T follicular helper cell (primary cell): ENCODE data around the gene PIWIL4.
"Not testable (repeated sequence)": the region's sequence is repeated elsewhere in the genome, so short reads cannot be mapped to it uniquely, and the experiment has no call there.

ENCODE experiments used
- DNase-seq: peaks from one replicate; pipeline ENCODE4 v3.0.0-alpha.2; 2020; ENCODE audit warnings: low read depth

PIWIL4 gene

DNA sequence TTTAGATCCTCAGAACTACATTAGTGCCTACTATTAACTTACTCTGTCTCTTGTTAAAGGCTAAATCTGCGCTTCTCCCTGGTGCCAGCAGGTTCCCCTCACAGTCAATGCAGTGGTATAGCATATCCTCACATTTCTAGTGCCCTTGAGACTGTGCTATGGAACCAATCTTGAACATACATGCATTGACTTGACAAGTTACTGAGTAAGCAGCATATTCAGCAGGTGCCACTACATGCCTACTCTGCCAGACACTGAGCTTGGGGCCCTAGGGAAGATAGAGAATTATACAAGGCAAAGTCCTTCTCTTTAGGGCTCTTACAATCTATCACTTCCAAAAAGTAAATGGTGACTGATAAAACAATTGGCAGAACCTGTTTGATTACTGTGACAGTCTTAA is 20.3 kb upstream of the PIWIL4 start:
- DNase-seq: no peak

DNA sequence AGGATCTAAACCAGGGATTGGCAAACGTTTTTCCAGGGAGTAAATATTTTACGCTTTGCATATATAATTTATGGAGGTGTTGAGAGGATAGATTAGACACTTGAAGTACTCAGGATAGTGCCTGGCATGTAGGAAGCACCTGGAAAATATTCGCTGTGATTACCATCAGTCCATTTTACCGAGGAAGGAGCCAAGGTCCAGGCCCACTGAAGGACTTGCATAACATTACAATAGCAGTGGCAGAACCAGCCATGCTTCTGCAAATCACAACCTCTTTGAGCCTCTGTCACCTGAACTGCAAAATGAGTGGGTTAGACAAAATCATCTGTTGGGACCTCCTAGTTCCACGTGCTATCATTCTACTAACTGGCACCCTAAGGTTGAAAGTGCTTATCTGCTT is 18.0 kb upstream of the PIWIL4 start:
- DNase-seq: no peak

DNA sequence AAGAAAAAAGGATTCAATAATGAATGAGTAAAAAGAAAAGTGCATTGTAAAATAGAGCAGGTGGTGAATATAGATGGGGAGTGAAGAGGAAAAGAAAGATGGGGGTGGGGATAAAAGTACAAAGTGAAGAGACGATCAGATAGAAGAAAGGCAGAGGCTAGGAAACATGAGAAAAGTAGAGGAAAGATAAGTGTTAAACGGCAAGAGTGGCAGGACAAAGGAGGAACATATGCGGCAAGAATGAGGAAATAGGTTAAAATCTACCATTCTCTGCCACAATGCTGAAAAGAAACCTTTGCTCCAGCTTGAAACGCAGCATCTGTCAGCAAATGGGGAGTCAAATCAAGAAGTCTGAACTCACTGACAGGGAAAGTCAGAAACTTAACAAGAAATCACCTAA is 16.7 kb upstream of the PIWIL4 start:
- no peak for DNase-seq

DNA sequence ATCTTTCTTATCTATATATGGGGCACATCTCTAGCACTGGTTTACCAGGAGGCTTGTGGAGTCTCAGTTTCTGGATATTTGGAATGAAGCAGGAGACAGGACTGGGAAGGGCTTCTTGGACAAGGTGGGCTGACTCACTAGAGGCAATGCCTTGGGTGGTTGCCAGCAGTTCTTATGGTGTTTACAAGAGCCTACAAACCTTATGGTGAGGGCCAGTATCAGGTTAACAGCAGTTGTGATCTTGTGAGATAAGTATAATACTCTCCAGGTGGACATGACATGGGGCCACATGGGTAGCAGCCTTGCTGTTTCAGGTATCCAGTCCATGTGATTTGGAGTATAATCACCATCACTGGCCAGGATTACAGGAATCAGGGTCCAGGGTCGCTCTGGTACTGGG is 13.2 kb upstream of the PIWIL4 start:
- DNase-seq: no peak

DNA sequence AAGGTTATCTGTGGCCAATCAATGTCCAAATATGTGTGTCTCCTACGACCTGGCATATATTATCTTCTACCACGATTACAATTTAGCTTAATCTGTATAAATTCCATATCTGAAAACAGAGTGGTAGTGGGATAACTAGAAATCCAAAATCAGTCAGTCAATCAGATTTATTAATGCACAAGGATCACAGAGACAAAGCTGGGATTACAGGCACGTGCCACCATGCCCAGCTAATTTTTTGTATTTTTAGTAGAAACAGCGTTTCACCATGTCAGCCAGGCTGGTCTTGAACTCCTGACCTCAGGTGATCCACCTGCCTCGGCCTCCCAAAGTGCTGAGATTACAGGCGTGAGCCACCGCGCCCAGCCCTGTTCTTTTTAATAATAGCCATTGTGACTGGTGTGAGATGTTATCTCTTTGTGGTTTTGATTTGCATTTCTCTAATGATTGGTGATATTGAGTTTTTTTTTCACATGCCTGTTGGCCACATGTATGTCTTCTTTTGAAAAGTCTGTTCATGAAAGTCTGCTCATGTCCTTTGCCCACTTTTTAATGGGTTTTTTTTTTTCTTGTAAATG is 11.3 kb upstream of the PIWIL4 start:
- not testable (repeated sequence) for DNase-seq

DNA sequence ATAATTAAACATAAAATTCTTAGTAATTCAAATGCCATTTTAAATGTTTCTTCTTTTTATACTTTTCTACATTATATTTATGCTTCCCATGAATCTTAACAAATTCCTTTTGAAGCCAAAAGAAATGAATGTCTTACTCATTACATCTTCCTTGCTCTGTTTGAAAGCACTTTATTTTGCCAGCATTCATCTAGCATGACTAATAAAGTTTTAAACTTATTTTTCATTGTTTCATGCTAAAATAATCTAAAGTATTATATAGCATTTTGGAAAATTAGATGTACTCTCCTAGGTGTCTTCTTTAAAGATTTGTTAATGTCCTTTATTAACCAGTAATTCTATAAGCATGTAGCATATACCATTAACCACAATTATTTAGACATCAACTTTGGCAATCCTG is 9.7 kb upstream of the PIWIL4 start:
- no peak for DNase-seq

DNA sequence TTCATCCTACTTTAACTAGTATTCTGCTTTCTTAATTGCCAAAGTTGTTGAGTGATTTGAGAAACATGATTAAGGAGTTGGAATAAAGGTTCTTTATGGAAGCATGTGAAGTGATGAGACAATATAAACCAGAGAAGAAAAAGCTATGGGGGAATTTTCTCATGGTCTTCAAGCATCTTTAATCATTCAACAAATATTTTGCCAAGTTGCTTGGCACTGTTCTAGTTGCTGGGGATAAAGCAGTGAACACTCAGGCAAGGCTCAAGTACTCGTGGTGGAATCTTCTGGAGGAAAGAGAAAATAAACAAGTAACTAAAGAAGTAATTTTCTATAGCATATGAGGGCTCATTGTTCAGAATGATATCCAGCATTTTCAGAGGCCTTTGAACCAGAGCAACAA is 9.2 kb upstream of the PIWIL4 start:
- DNase-seq: no peak

DNA sequence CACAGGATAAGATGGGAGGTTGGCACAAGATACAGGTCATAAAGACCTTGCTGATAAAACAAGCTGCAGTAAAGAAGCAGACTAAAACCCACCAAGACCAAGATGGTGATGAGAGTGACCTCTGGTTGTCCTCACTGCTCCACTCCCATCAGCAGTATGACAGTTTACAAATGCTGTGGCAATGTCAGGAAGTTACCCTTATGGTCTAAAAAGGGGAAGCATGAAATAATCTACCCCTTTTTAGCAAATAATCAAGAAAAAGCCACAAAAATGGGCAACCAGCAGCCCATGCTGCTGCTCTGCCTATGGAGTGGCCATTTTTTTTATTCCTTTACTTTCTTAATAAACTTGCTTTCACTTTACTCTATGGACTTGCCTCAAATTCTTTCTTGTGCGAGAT is 8.7 kb upstream of the PIWIL4 start:
- DNase-seq: no peak

DNA sequence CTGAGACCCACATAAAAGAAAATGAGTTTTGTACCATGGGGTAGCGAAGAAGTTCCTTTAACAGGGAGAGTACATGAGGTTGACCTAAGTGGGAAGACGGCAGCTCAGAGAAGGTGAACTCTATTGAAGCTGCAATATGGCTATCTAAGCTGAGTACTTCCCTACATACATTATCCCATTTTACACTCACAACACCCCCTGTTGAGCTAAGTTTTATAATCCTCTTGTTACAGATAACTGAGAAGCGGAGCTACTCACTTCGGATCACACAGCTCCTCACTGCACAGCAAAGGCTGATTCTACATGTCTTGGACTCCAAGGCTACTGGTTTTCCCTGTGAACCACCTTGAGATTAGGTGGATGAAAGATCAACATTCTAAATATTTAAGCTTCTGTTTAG is 8.2 kb upstream of the PIWIL4 start:
- no peak for DNase-seq

DNA sequence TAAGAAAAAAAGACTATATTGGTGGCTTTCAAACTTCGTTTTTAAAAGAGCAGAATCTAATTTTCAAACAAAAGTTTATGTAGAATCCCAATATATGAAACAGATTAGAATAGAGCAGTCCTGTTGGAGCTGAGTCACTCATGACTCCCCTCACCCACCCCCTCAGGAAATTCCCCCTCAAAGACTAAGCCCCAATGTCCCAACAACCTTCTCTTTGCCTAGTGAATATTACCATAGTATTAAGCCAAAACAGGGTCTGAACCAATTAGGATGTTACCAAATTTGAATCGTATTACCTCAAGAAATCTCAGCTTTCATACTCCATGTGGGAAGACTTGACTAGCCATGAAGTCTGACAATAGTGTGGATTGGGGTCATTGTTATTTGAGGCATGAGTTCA is 7.8 kb upstream of the PIWIL4 start:
- DNase-seq: no peak

DNA sequence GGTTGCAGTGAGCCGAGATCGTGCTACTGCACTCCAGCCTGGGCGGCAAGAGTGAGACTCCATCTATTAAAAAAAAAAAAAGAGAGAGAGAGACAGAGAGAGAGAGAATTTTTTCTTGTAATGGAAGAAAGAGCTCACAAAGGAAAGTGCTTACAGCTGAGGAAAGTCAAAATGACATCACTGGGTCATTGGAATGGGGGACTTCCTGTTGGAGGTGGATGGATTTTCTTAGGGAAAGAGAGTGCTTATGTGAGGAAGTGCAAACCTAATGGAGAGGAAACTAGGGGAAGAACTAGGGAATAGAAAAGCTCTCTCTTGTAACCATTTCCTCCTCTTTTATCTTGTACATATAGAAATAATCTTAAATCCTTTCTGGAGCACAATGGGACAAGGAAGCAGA is 6.3 kb upstream of the PIWIL4 start:
- no peak for DNase-seq

DNA sequence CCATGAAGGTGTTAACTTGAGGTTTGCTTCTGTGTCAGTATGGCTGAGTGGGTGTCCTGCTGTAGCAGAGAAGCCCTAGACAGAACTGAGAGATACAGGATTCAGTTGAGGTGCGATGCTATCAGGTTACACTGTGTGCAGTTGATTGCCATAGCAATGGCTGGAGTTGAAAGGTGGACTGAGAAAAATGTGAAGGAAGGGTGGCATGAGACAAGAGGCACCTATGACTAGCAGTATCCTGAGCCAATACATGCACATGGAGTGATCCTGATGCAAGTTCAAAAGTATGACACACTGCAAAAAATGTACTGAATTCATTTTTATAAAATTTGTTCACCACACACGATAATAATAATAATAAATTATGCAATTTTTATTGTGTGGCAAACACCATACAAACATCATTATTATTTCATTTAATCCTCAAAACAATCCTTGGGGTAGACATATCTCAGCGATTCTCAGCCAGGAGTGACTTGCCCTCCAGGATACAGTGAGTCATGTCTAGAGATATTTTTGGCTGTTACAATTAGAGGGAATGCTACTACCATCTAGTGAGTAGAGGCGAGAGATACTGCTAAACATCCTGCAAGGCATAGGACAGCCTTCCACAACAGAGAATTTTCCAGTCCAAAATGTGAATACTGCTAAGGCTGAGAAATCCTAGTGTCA is 3.9 kb upstream of the PIWIL4 start:
- DNase-seq: no peak

DNA sequence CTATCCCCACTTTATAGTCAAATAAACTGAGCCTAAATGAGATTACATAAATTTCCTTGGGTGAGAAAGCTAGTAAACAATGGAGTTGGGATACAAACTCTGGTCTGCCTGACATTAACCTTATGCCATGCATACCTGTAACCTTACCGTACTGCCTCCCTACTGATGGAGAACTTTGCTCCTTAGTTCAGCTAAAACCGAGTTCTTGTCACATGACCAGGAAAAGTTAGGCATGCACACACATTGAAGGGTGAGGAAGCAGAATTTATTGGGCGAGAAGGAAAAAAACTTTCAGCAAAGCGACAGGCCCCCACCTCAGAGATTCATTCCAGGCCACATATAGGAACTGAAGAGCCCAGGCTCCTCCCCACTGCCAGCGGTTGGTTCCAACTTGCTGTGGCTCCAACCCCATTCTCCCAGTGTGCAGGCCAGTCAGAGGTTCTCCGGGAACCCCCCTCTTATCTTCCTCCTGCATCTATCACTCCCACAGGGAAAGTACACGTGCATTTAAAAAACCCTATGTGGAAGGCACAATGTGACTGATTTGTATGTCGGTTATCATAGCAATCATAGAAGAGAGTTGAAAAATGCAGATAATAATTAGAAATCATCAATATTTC is 3.2 kb upstream of the PIWIL4 start:
- DNase-seq: no peak

DNA sequence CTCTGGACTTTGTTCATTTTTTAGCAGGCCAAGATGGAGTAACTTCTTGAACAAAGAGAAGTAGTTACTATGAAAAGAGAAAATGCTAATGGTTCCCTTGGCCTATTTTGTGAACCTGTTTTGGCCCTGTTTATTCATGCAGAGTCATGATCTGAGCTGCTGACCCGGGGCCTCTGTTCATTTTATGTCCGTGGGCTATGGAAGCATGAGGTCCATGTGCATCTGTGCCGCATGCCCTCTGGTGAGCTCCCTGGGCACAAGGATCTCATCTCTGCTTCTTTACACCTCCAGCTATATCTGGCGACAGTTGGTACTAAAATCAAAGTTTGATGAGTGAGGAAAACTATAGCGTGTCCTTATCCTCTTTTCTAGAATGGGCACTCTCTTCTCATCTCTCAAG is 1.0 kb downstream of the PIWIL4 start:
- no peak for DNase-seq

DNA sequence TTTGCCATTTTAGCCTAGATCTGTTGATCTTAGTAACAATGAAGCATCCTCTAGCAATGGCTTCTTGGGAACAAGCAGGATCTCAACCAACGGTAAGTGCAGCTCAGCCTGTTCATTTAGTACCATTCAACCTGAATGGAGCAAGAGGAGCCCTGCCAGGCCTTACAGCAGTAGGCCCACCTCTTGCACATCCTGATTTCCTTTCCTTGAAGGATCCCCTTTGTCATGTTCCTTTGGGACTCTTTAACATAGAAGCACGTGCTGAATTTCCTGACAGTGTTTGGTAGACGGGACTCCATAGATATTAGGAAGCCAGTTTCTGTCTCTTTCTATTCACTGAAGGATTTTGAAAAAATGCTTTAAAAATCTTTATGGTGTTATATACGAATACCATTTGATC is 1.5 kb downstream of the PIWIL4 start:
- no peak for DNase-seq

DNA sequence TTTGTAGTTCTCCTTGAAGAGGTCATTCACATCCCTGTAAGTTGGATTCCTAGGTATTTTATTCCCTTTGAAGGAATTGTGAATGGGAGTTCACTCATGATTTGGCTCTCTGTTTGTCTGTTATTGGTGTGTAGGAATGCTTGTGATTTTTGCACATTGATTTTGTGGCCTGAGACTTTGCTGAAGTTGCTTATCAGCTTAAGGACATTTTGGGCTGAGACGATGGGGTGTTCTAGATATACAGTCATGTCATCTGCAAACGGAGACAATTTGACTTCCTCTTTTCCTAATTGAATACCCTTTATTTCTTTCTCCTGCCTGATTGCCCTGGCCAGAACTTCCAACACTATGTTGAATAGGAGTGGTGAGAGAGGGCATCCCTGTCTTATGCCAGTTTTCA is 5.8 kb downstream of the PIWIL4 start:
- DNase-seq: not testable (repeated sequence)

DNA sequence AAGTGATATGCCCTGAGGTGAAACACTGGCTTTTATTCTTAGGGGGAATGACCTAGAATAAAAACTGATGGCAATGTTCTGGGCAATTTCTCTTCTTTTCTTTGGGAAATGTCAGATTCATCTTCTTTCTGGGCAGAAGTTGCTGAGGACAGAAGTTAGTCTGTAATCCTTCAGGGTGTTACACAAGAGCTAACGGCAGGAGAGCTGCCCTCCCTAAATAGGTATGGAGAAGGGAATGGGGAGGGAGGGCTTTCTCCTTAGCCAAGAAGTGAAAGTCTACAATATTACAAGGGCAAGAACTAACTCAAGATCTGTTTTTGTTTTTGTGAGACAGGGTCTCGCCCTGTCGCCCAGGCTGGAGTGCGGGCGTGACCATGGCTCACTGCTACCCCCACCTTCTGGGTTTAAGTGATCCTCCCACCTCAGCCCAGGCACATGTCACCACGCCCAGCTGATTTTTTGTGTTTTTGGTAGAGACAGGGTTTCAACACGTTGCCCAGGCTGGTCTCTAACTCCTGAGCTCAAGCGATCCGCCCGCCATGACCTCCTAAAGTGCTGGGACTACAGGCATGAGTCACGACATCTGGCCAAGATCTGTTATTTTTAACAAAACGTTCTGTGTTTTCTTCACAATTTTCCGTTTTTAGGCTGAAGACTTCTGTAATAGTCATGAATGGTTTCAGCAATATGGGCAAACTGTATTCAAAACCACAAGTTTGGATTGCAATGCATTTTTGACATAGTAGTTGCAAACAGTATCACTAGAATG is 7.2 kb downstream of the PIWIL4 start:
- no peak for DNase-seq

DNA sequence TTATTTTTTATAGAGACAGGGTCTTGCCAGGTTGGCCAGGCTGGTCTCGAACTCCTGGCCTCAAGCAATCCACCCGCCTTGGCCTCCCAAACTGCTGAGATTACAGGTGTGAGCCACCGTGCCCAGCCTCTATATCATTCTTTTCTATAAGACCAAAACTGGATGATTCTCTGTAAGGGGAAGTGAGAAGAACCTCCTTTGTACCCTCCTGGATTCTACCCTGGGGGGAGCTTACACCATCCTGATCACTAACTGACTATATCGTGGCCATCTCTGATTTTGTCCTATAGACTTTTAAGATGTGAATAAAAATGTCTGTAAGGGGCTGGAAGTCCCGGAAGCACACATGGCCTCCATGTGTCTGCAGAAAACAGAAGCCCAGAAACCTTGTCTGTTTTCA is 9.1 kb downstream of the PIWIL4 start:
- DNase-seq: no peak

DNA sequence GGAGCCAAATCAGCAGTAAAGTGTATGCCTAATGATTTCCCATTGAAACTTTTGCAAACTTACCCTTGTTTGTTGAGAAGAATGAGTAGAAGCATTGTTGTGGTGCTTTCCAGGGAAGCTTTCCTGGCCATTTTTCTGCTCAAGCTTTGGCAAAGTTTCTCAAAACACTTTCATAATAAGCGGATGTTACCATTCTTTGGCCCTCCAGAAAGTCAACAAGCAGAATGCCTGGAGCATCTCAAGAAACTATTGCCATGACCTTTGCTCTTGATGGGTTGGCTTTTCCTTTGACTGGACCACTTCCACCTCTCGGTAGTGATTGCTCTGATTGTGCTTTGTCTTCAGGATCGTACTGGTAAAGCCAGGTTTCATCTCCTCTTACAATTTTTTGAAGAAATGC is 10.7 kb downstream of the PIWIL4 start:
- DNase-seq: no peak

DNA sequence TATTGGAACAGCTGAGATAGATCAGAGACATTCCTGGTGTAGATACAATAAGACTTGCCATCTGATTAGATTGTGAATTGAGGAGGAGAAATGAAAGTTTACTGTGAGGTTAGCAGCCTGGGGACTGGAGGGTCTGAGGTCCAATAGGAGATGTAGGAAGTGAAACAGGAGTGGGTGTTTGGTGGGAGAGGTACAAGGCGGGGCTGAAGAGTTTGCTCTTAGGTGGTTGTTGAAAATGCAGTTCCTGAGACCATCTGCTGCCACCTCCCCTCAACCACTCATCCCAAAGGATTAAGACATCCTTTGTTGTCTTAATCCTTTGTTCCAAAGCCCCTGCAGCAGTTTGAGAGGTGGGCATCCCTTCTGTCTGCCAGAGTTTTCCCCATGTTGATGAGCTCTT is 14.8 kb downstream of the PIWIL4 start:
- no peak for DNase-seq

DNA sequence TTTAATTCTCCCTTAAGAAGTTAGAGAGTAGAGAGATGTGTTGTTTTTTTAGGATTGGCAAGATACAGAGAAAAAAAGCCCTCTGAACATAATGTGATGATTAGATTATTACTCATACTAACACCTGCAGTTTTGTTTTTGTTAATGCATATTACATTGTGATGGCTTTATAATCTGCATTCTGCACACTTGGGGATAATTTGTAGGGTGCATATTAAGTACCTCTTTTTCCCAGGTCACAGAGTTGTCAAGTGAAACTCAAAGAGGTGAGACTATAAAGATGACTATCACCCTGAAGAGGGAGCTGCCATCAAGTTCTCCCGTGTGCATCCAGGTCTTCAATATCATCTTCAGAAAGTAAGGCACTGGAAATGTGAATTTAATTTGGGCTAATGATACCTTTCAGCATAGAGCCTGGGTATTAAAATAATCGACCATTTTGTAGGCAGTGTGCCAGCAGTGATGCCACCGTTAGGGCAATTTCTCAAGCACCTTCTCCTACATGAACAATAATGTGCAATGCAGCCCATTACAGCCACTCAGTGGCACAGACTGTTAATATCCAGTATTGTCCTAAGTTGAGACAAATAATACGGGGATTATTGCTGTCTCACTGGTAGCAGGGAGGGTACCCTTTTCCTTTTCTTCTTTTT is 16.2 kb downstream of the PIWIL4 start:
- DNase-seq: no peak

DNA sequence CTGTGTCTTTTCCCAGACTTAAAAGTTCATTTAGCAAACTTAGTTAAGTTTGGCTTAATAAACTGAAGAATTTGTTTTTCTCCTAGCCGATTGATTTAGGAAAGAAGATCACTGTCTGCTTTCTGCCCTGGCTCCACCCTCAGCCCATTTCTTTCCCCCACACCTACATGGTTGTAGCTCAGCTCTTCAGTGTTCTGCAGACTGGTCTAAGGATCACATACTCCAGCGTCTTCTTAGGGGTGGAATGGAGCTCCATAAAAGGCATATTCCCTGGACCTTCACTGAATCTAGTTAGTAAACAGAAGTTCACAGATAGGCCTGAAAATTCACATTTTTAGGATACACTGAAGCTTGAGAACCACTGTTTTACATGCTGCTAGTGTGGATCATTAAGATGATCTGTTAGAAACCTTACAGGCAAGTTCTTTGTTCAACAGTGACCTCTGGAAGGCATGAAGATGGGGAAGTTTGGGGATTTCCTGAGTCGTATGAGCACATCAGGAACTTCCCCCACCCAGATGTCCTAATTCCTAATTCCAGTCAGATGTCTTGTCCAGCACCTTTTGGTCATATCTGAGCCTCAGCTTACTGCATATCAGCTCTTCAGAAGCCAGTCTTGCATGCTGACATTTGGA is 16.8 kb downstream of the PIWIL4 start:
- no peak for DNase-seq
